Nucleus accumbens (tissue), 56 donors: ENCODE data around the gene LZTR1.
A peak's percentile ranks its signal among the peaks of the same experiment; 100 is the strongest.

Experiments
- DNase-seq, 56 donors: peaks; one replicate each; lab custom pipeline; 2025; lab: John Stamatoyannopoulos, UW

Gene LZTR1

GRCh38 chr22:20979243-20979809 is 2.8 kb upstream of the LZTR1 start:
- DNase-seq = peak in 34 of 56 donors; percentile 13 to 79 (median 44)

- no peak for DNase-seq
Observed at GRCh38 chr22:20979940-20980453, 2.1 kb upstream of the LZTR1 start.

GRCh38 chr22:20980523-20980922 is 1.6 kb upstream of the LZTR1 start:
- no peak for DNase-seq

- no peak for DNase-seq
Observed at GRCh38 chr22:20980938-20981722, 967 bp upstream of the LZTR1 start.

GRCh38 chr22:20982563-20982882 is 426 bp downstream of the LZTR1 start:
- no peak for DNase-seq

GRCh38 chr22:20983081-20983771 is 1.1 kb downstream of the LZTR1 start:
- DNase-seq = no peak

- no peak for DNase-seq
Observed at GRCh38 chr22:20985720-20986119, 3.6 kb downstream of the LZTR1 start.

- DNase-seq = no peak
Observed at GRCh38 chr22:20986365-20986764, 4.3 kb downstream of the LZTR1 start.

- no peak for DNase-seq
Observed at GRCh38 chr22:20987375-20987774, 5.3 kb downstream of the LZTR1 start.

GRCh38 chr22:20988573-20989322 is 6.7 kb downstream of the LZTR1 start:
- DNase-seq = no peak

GRCh38 chr22:20989323-20990138 is 7.4 kb downstream of the LZTR1 start:
- DNase-seq = no peak

- DNase-seq = no peak
Observed at GRCh38 chr22:20990184-20991180, 8.4 kb downstream of the LZTR1 start.

- no peak for DNase-seq
Observed at GRCh38 chr22:20991252-20992055, 9.4 kb downstream of the LZTR1 start.

- DNase-seq = no peak
Observed at GRCh38 chr22:20992056-20992442, 10.0 kb downstream of the LZTR1 start.

GRCh38 chr22:20992456-20993303 is 10.6 kb downstream of the LZTR1 start:
- DNase-seq = no peak

GRCh38 chr22:20993304-20994127 is 11.4 kb downstream of the LZTR1 start:
- no peak for DNase-seq
